HepG2 (cell line): ENCODE measurements around the gene NLRP8. TPM values are rescaled to one million over a fixed set of nuclear protein-coding genes. Genes with fewer than 3 reads are reported as not detected.

Source experiments
- ATAC-seq: fragments of 200-7000 bp; cut with Tn5 transposase; 3 replicates; pipeline ENCODE4 v1.9.1; 2020; ENCODE audit warnings: mild to moderate bottlenecking, moderate library complexity
- Bru-seq: library from RNA; stranded (reverse); fragments of 400-500 nt; gene quantifications from one replicate; lab custom pipeline; 2021; lab: Mats Ljungman, UMichigan
- BruChase-seq, 2 experiments: library from RNA; stranded (reverse); fragments of 400-500 nt; gene quantifications; one replicate each; lab custom pipeline; 2021; lab: Mats Ljungman, UMichigan
- BruUV-seq: library from RNA; stranded (reverse); fragments of 400-500 nt; replicated peaks from 2 replicates; lab custom pipeline; 2021; lab: Mats Ljungman, UMichigan
- CTCF ChIA-PET: fragments of 300-600 bp; formaldehyde crosslinking; extraction: SDS; loops from one replicate; lab custom pipeline; 2021; ENCODE audit warnings: low total read pairs, inconsistent platforms, low intra/inter-chr PET ratio; lab: Yijun Ruan, JAX
- POLR2A ChIA-PET: fragments of 350-600 bp; sonication (Branson Sonifier 250); formaldehyde crosslinking; loops from one replicate; lab custom pipeline; 2020; ENCODE audit warnings: antibody characterized with exemption, inconsistent platforms; lab: Yijun Ruan, JAX
- DNase-seq: peaks from one replicate; pipeline ENCODE4 v3.0.0-alpha.2; 2015; ENCODE audit warnings: low spot score
- FAIRE-seq: peaks from 3 replicates; lab custom pipeline; 2011; peaks lifted over from hg19 to GRCh38; lab: Jason Lieb, UNC
- H2AFZ ChIP-seq: one replicate; pipeline ENCODE4 v1.6.1; 2011; ENCODE audit warnings: low read length, inconsistent platforms
- H3K27ac ChIP-seq: fragments of 300-600 bp; 3 replicates; pipeline ENCODE4 v1.8.0; 2011; ENCODE audit warnings: mixed run types, mild to moderate bottlenecking, mixed read lengths, low read length, inconsistent platforms; ENCODE audit not compliant: insufficient read depth; ENCODE audit errors: extremely low read length
- H3K27me3 ChIP-seq, 2 experiments: fragments of 200-600 bp in 1 of 2; 2 replicates in 1 of 2; 3 replicates in 1 of 2; pipeline versions ENCODE4 v1.6.0 to v1.8.0; 2011; ENCODE audit warnings: low read length in 2 of 2, mild to moderate bottlenecking in 2 of 2, moderate library complexity in 2 of 2, inconsistent platforms in 1 of 2; ENCODE audit not compliant: insufficient read depth in 2 of 2, control insufficient read depth in 1 of 2
- H3K36me3 ChIP-seq, 2 experiments: fragments of 200-600 bp in 1 of 2; replicated peaks in 1 of 2; 2 replicates in 1 of 2; 3 replicates in 1 of 2; pipeline versions ENCODE4 v1.5.1 to v1.8.0; 2011; ENCODE audit warnings: low read length in 2 of 2, inconsistent platforms in 1 of 2; ENCODE audit not compliant: insufficient read depth in 2 of 2, control insufficient read depth in 1 of 2
- H3K4me1 ChIP-seq: 2 replicates; pipeline ENCODE4 v1.5.1; 2012; ENCODE audit warnings: low read length, inconsistent platforms; ENCODE audit not compliant: insufficient read depth
- H3K4me2 ChIP-seq: 2 replicates; pipeline ENCODE4 v1.6.0; 2011; ENCODE audit warnings: low read depth, low read length, inconsistent platforms
- H3K4me3 ChIP-seq, 3 experiments: fragments of 200-600 bp in 1 of 3; sonication (generic), shearing (Covaris generic) in 1 of 3; replicated peaks in 1 of 3; 2 replicates each; pipeline ENCODE4 v1.5.1; 2011 to 2016; ENCODE audit warnings: low read length in 3 of 3, inconsistent platforms in 2 of 3, low read depth in 2 of 3, mild to moderate bottlenecking in 2 of 3, control low read depth in 1 of 3, mixed read lengths in 1 of 3; ENCODE audit not compliant: insufficient read depth in 1 of 3
- H3K79me2 ChIP-seq: one replicate; pipeline ENCODE4 v1.6.1; 2011; ENCODE audit warnings: low read length, inconsistent platforms; ENCODE audit not compliant: insufficient read depth
- H3K9ac ChIP-seq: 2 replicates; pipeline ENCODE4 v1.6.0; 2011; ENCODE audit warnings: mild to moderate bottlenecking, low read depth, low read length, inconsistent platforms; ENCODE audit not compliant: insufficient read depth
- H3K9me3 ChIP-seq: 2 replicates; pipeline ENCODE4 v1.5.1; 2012; ENCODE audit warnings: mild to moderate bottlenecking, low read length
- H4K20me1 ChIP-seq: 2 replicates; pipeline ENCODE4 v1.6.0; 2011; ENCODE audit warnings: inconsistent platforms, mild to moderate bottlenecking, low read length, moderate library complexity; ENCODE audit not compliant: insufficient read depth
- CHCHD3 ChIP-seq: sonication (generic); formaldehyde crosslinking; IDR thresholded peaks from 2 replicates; pipeline ENCODE4 v1.8.0; 2022; ENCODE audit warnings: mild to moderate bottlenecking, missing genetic modification reagents, moderate library complexity
- FOXM1 ChIP-seq: sonication (generic); formaldehyde crosslinking; IDR thresholded peaks from 2 replicates; pipeline ENCODE4 v1.5.0; 2020; ENCODE audit warnings: missing genetic modification reagents
- HOXA3 ChIP-seq: sonication (generic); formaldehyde crosslinking; IDR thresholded peaks from 2 replicates; pipeline ENCODE4 v1.5.0; 2020; ENCODE audit warnings: missing genetic modification reagents
- RORA ChIP-seq: sonication (generic); formaldehyde crosslinking; IDR thresholded peaks from 2 replicates; pipeline ENCODE4 v1.5.0; 2020; ENCODE audit warnings: mild to moderate bottlenecking, missing genetic modification reagents, moderate library complexity
- SIX4 ChIP-seq: sonication (generic); formaldehyde crosslinking; IDR thresholded peaks from 2 replicates; pipeline ENCODE4 v1.4.0; 2020; ENCODE audit warnings: missing genetic modification reagents
- TARDBP ChIP-seq: sonication (generic); formaldehyde crosslinking; IDR thresholded peaks from 2 replicates; pipeline ENCODE4 v1.8.0; 2022; ENCODE audit warnings: mild to moderate bottlenecking, missing genetic modification reagents
- YEATS2 ChIP-seq: sonication (generic); formaldehyde crosslinking; IDR thresholded peaks from 2 replicates; pipeline ENCODE4 v1.4.0; 2020; ENCODE audit warnings: missing genetic modification reagents, borderline replicate concordance
- ZFP36 ChIP-seq: fragments of 150-350 bp; IDR thresholded peaks from 2 replicates; pipeline ENCODE4 v1.6.1; 2018; ENCODE audit warnings: borderline replicate concordance, low read length, low read depth; ENCODE audit not compliant: partially characterized antibody
- ZFX ChIP-seq: sonication (generic); formaldehyde crosslinking; IDR thresholded peaks from 2 replicates; pipeline ENCODE4 v1.4.0; 2020; ENCODE audit warnings: mild to moderate bottlenecking, low read depth, missing genetic modification reagents, moderate library complexity
- ZNF121 ChIP-seq: sonication (generic); formaldehyde crosslinking; IDR thresholded peaks from 2 replicates; pipeline ENCODE4 v1.5.0; 2020; ENCODE audit warnings: mild to moderate bottlenecking, missing genetic modification reagents
- ZSCAN20 ChIP-seq: sonication (generic); formaldehyde crosslinking; IDR thresholded peaks from 2 replicates; pipeline ENCODE4 v1.4.0; 2020; ENCODE audit warnings: missing genetic modification reagents, mild to moderate bottlenecking, borderline replicate concordance
- WGBS: methylation state at CpG from one replicate; pipeline ENCODE4 v1.1.6; 2017; ENCODE audit warnings: low lambda C conversion rate; 5-methylcytosine and 5-hydroxymethylcytosine counted together
- in situ Hi-C: cut with HindIII; loops from 2 replicates; pipeline ENCODE4 v1.10.0; 2017; ENCODE audit warnings: low pct_unique_long_range_greater_than_20kb; ENCODE audit not compliant: extremely low pct_ligation_motif_present
- intact Hi-C: fragments of 100-400 bp; cut with micrococcal nuclease; formaldehyde crosslinking; loops from one replicate; pipeline ENCODE4 v1.10.0; 2022; ENCODE audit not compliant: unreplicated experiment
- long read RNA-seq, 2 experiments: library from RNA in 1 of 2; library from polyadenylated mRNA in 1 of 2; stranded (forward) in 1 of 2; unstranded in 1 of 2; transcript quantifications; one replicate each; pipeline ENCODE4 v2.0.0, GENCODE V29; 2019 to 2022
- polyA minus RNA-seq, 3 experiments: library from RNA; depleted of rRNA, polyadenylated mRNA; stranded (reverse); fragments of >200 nt; gene quantifications; 2 replicates each; pipeline ENCODE4 v1.2.3, GENCODE V29; 2011; ENCODE audit warnings: low replicate concordance in 1 of 3
- polyA plus RNA-seq, 8 experiments: library from polyadenylated mRNA; depleted of rRNA in 3 of 8; stranded (reverse) in 7 of 8; unstranded in 1 of 8; fragments of >200 nt; fragmentation: Illumina TruSeq in 4 of 8; extraction: Trizol in 4 of 8; gene quantifications; 2 replicates each; pipeline versions ENCODE4 v1.2.1 to v1.2.3, GENCODE V29; 2011 to 2016; ENCODE audit warnings: low read depth in 4 of 8, missing spikeins in 1 of 8, mixed read lengths in 1 of 8; ENCODE audit not compliant: insufficient read depth in 1 of 8
- total RNA-seq, 5 experiments: library from RNA; depleted of rRNA; stranded (reverse); fragments of >200 nt; fragmentation: Illumina TruSeq; extraction: Trizol; gene quantifications; 2 replicates each; pipeline ENCODE4 v1.2.3, GENCODE V29; 2016; ENCODE audit warnings: low read depth in 1 of 5
- TF ChIP-seq, protein P1 (sequence below), 2 experiments: sonication (generic) in 1 of 2; formaldehyde crosslinking in 1 of 2; IDR thresholded peaks; 2 replicates each; pipeline versions ENCODE4 v1.4.0 to v1.6.1; 2016 to 2020; ENCODE audit warnings: borderline replicate concordance in 1 of 2, low read depth in 1 of 2, mild to moderate bottlenecking in 1 of 2, missing genetic modification reagents in 1 of 2
- TF ChIP-seq, protein P2 (sequence below): sonication (generic); formaldehyde crosslinking; IDR thresholded peaks from 2 replicates; pipeline ENCODE4 v1.5.1; 2020; ENCODE audit warnings: missing genetic modification reagents, mild to moderate bottlenecking, borderline replicate concordance
- TF ChIP-seq, protein P3 (sequence below): sonication (generic); formaldehyde crosslinking; conservative IDR thresholded peaks from 2 replicates; pipeline ENCODE4 v1.4.0; 2020; ENCODE audit warnings: missing genetic modification reagents

Gene NLRP8
- total RNA-seq (2016; rRNA removed; fragmentation: Illumina TruSeq; extraction: Trizol) (not detected in 2 replicates), polyA plus RNA-seq (2011; rRNA removed) (not detected in 2 replicates), polyA minus RNA-seq (2011; rRNA and poly(A)+ RNA removed; ENCODE audit: low replicate concordance) (not detected in 2 replicates), Bru-seq, nascent RNA (not detected), BruChase-seq, experiment 1, labeled RNA remaining after a 6-hour chase (not detected), BruChase-seq, experiment 2, labeled RNA remaining after a 2-hour chase (not detected)
- total RNA-seq (2016; cell fraction: cytosol; rRNA removed; fragmentation: Illumina TruSeq; extraction: Trizol; ENCODE audit: low read depth): not detected in 2 replicates
- not detected in 2 replicates for total RNA-seq (2016; cell fraction: insoluble cytoplasmic fraction; rRNA removed; fragmentation: Illumina TruSeq; extraction: Trizol)
- total RNA-seq (2016; cell fraction: membrane; rRNA removed; fragmentation: Illumina TruSeq; extraction: Trizol): not detected in 2 replicates
- not detected in 2 replicates for total RNA-seq (2016; cell fraction: nucleus; rRNA removed; fragmentation: Illumina TruSeq; extraction: Trizol)
- not detected in 2 replicates for polyA plus RNA-seq (2011; cell fraction: cytosol; rRNA removed)
- polyA plus RNA-seq (2011; cell fraction: nucleus; rRNA removed): not detected in 2 replicates
- polyA plus RNA-seq (2012): not detected in 2 replicates
- not detected in 2 replicates for polyA plus RNA-seq (2016; cell fraction: cytosol; fragmentation: Illumina TruSeq; extraction: Trizol; ENCODE audit: low read depth)
- polyA plus RNA-seq (2016; cell fraction: insoluble cytoplasmic fraction; fragmentation: Illumina TruSeq; extraction: Trizol; ENCODE audit: low read depth): not detected in 2 replicates
- polyA plus RNA-seq (2016; cell fraction: membrane; fragmentation: Illumina TruSeq; extraction: Trizol; ENCODE audit: low read depth): not detected in 2 replicates
- polyA plus RNA-seq (2016; cell fraction: nucleus; fragmentation: Illumina TruSeq; extraction: Trizol; ENCODE audit: insufficient read depth, low read depth): not detected in 2 replicates
- not detected in 2 replicates for polyA minus RNA-seq (2011; cell fraction: cytosol; rRNA and poly(A)+ RNA removed)
- polyA minus RNA-seq (2011; cell fraction: nucleus; rRNA and poly(A)+ RNA removed): not detected in 2 replicates
- long read RNA-seq, experiment 1: 0 reads
- long read RNA-seq, experiment 2: 0 reads

DNA sequence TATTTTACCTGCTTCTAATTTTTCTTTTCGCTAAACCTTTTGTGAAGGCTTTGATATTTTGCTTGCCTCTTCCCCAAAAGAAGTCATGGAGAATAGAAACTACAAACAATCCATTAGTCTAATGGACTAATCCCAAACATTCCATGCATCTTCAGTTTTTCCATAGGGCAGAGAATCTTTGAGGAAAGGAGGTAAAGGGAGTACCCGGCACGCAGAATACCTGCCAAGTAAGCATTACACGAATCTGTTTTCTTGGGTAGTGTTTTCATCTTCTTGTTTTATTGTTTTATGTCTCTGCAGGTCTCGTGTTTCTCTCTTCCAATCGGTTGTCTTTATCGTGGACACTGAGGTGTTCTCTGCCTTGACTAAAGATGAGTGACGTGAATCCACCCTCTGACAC, at the start of gene NLRP8:
Gene NLRP8, plus strand, starts transcription at position 301 of the 400 bp plus-strand sequence.
- Histone ChIP-seq H3K36me3 (no peaks in the 10 kb centered on the region), H2AFZ (no peak within 1 kb of the TSS), H4K20me1 (no peaks in the 10 kb centered on the region), H3K4me2 (no peak within 1 kb of the TSS), H3K9me3 (no peaks in the 10 kb centered on the region), H3K9ac (no peak within 1 kb of the TSS), H3K27ac (no peak within 1 kb of the TSS), H3K4me1 (no peaks in the 10 kb centered on the region), H3K4me3 (no peak within 1 kb of the TSS), H3K27me3 (peaks cover 0 to 5% of the 10 kb centered on the region in 2 experiments; a peak in 2 of 5 replicates), H3K79me2 (no peaks in the 10 kb centered on the region)
- ATAC-seq (no peak), DNase-seq (no peak), FAIRE-seq (no peak)
- intact Hi-C loops (loop anchor here (10.0 kb wide), 1 partner anchor 637 kb away; no protein-coding TSS in a partner anchor), in situ Hi-C loops (no loop called here)
- TF ChIP-seq TARDBP (no peak), SIX4 (CRISPR knock-in tag) (no peak), HOXA3 (CRISPR knock-in tag) (no peak), ZNF121 (CRISPR knock-in tag) (no peak), YEATS2 (CRISPR knock-in tag) (no peak), FOXM1 (CRISPR knock-in tag) (no peak), ZFX (no peak), RORA (CRISPR knock-in tag) (no peak), CHCHD3 (no peak), ZSCAN20 (CRISPR knock-in tag) (no peak), ZFP36 (no peak)
- TF ChIP-seq, protein P1, sequence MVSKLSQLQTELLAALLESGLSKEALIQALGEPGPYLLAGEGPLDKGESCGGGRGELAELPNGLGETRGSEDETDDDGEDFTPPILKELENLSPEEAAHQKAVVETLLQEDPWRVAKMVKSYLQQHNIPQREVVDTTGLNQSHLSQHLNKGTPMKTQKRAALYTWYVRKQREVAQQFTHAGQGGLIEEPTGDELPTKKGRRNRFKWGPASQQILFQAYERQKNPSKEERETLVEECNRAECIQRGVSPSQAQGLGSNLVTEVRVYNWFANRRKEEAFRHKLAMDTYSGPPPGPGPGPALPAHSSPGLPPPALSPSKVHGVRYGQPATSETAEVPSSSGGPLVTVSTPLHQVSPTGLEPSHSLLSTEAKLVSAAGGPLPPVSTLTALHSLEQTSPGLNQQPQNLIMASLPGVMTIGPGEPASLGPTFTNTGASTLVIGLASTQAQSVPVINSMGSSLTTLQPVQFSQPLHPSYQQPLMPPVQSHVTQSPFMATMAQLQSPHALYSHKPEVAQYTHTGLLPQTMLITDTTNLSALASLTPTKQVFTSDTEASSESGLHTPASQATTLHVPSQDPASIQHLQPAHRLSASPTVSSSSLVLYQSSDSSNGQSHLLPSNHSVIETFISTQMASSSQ (IDR thresholded peaks at IDR 0.05; ENCODE audit: low read depth): no peak
- TF ChIP-seq, protein P1 (CRISPR knock-in tag; IDR thresholded peaks at IDR 0.05; ENCODE audit: borderline replicate concordance): no peak
- TF ChIP-seq, protein P2, sequence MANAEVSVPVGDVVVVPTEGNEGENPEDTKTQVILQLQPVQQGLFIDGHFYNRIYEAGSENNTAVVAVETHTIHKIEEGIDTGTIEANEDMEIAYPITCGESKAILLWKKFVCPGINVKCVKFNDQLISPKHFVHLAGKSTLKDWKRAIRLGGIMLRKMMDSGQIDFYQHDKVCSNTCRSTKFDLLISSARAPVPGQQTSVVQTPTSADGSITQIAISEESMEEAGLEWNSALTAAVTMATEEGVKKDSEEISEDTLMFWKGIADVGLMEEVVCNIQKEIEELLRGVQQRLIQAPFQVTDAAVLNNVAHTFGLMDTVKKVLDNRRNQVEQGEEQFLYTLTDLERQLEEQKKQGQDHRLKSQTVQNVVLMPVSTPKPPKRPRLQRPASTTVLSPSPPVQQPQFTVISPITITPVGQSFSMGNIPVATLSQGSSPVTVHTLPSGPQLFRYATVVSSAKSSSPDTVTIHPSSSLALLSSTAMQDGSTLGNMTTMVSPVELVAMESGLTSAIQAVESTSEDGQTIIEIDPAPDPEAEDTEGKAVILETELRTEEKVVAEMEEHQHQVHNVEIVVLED (CRISPR knock-in tag): no peak
- TF ChIP-seq, protein P3, sequence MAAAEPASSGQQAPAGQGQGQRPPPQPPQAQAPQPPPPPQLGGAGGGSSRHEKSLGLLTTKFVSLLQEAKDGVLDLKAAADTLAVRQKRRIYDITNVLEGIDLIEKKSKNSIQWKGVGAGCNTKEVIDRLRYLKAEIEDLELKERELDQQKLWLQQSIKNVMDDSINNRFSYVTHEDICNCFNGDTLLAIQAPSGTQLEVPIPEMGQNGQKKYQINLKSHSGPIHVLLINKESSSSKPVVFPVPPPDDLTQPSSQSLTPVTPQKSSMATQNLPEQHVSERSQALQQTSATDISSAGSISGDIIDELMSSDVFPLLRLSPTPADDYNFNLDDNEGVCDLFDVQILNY (CRISPR knock-in tag): no peak
- ChIA-PET CTCF (no interaction called here), POLR2A (no interaction called here)
- no TSS peak for BruUV-seq
- 31% methylated on average over 8 of the region's 8 CpGs for WGBS
